ENCODE measurements around the gene DEF6. TPM values are rescaled to one million over a fixed set of nuclear protein-coding genes. Genes with fewer than 3 reads are reported as not detected.

The DEF6 gene
- total RNA-seq, 1 experiment from 2014 or later = 5.6 TPM

- no peaks in the 10 kb centered on the region for H3K23me2 ChIP-seq (ENCODE audit: insufficient read length, low read depth, low read length, poor library complexity, severe bottlenecking)
- H3K4me2 ChIP-seq (ENCODE audit: insufficient read depth, insufficient read length, low read length) = no peak overlapping the region
- no peak for DNase-seq
- H3K79me1 ChIP-seq (ENCODE audit: insufficient read depth, low read depth, low read length, poor library complexity, severe bottlenecking) = no peaks in the 10 kb centered on the region
- no peak overlapping the region for H3K4ac ChIP-seq (ENCODE audit: low read depth, low read length)
- no peak overlapping the region for H2BK120ac ChIP-seq (ENCODE audit: low read depth, low read length, poor library complexity, severe bottlenecking)
- H3K14ac ChIP-seq (ENCODE audit: insufficient read depth, low read length) = no peak overlapping the region
- Mint-ChIP-seq H3K4me3 (no peak overlapping the region), H3K36me3 (ENCODE audit: insufficient read depth in 1 of 3, low read depth in 3 of 3) (peaks cover 0 to 2% (median 0%) of the 10 kb centered on the region in 3 experiments; a peak in 2 of 7 replicates), H3K27me3 (ENCODE audit: low read depth) (no peaks in the 10 kb centered on the region), H3K4me1 (peaks cover 3 to 7% of the 10 kb centered on the region in 2 experiments), H3K27ac (no peak overlapping the region), H3K9me3 (no peaks in the 10 kb centered on the region)
- no peak overlapping the region for H2AFZ ChIP-seq (ENCODE audit: low read length)
- H2AK5ac ChIP-seq (ENCODE audit: insufficient read length, low read length) = no peak overlapping the region
- H2BK5ac ChIP-seq (ENCODE audit: insufficient read length, low read length) = no peak overlapping the region
- no peak overlapping the region for H4K91ac ChIP-seq (ENCODE audit: insufficient read length, low read depth, low read length)
- no peak overlapping the region for H3K23ac ChIP-seq (ENCODE audit: insufficient read length, low read depth, low read length)
- no peak overlapping the region for H4K5ac ChIP-seq (ENCODE audit: insufficient read length, low read depth, low read length)
- no peaks in the 10 kb centered on the region for H4K20me1 ChIP-seq (ENCODE audit: control insufficient read depth, insufficient read depth, insufficient read length)
- no peak for TF ChIP-seq CTCF (conservative IDR thresholded peaks at IDR 0.05)
- no peaks in the 10 kb centered on the region for H3K27me3 ChIP-seq (ENCODE audit: insufficient read depth, low read length)
- no peak overlapping the region for H2BK12ac ChIP-seq (ENCODE audit: insufficient read length, low read depth, low read length)
- H3K18ac ChIP-seq (ENCODE audit: insufficient read length, low read depth, low read length) = no peak overlapping the region
- no peak overlapping the region for H4K8ac ChIP-seq (replicated peaks; ENCODE audit: insufficient read length, low read depth, low read length)
- H3K56ac ChIP-seq (ENCODE audit: insufficient read length, low read depth, low read length) = no peak overlapping the region
- peaks cover 2% of the 10 kb centered on the region; the same call in 1 of the 2 replicates for H3K4me1 ChIP-seq (ENCODE audit: insufficient read depth, low read length)
- H2BK15ac ChIP-seq (ENCODE audit: low read depth, low read length) = no peak overlapping the region
- WGBS (ENCODE audit: extremely low coverage, insufficient read length, low lambda C conversion rate) = no CpG with 5 or more reads among the region's 2 CpGs
- no peaks in the 10 kb centered on the region for H3K79me2 ChIP-seq (ENCODE audit: insufficient read depth, low read length)
- no peaks in the 10 kb centered on the region for H3K9me3 ChIP-seq (ENCODE audit: control insufficient read depth, low read depth, low read length)
- H3K27ac ChIP-seq (ENCODE audit: insufficient read length, low read depth, low read length) = no peak overlapping the region
- H2BK20ac ChIP-seq (ENCODE audit: low read depth, low read length, poor library complexity, severe bottlenecking) = no peak overlapping the region
- no peak overlapping the region for H3K9ac ChIP-seq (ENCODE audit: extremely low read depth, insufficient read length, low read length)
- H3T11ph ChIP-seq (ENCODE audit: low read length) = no peak overlapping the region
Measured at GRCh38 chr6:35368038-35368887, 70.6 kb downstream of the DEF6 start.
